Activated T-cell treated with anti-CD3 and anti-CD28 coated beads, Interleukin-2, amount 50 U/mL, for 4 hours (primary cell): ENCODE measurements around the gene TBC1D8. TPM values are rescaled to one million over a fixed set of nuclear protein-coding genes. Genes with fewer than 3 reads are reported as not detected.
A peak's percentile ranks its signal among the peaks of the same experiment; 100 is the strongest.
"Not testable (repeated sequence)": the region's sequence is repeated elsewhere in the genome, so short reads cannot be mapped to it uniquely, and the experiment has no call there.

Experiments
- ATAC-seq, 2 donors: fragments of 200-7000 bp; cut with Tn5 transposase; one replicate each; pipeline ENCODE4 v1.10.0; 2021
- DNase-seq: peaks from one replicate; pipeline ENCODE4 v3.0.0-alpha.2; 2020
- H3K27me3 Mint-ChIP-seq: one replicate; pipeline ENCODE4 v1.8.0; 2021; ENCODE audit warnings: low read depth, mixed read lengths
- H3K36me3 Mint-ChIP-seq: one replicate; pipeline ENCODE4 v1.8.0; 2022; ENCODE audit warnings: mixed read lengths; ENCODE audit not compliant: insufficient read depth
- H3K4me1 Mint-ChIP-seq: one replicate; pipeline ENCODE4 v1.8.0; 2021; ENCODE audit warnings: low read depth, mixed read lengths
- H3K4me3 Mint-ChIP-seq: one replicate; pipeline ENCODE4 v1.8.0; 2021; ENCODE audit warnings: mild to moderate bottlenecking, moderate library complexity, mixed read lengths
- H3K9me3 Mint-ChIP-seq: one replicate; pipeline ENCODE4 v1.8.0; 2021; ENCODE audit warnings: mixed read lengths
- total RNA-seq, 3 donors: library from RNA; stranded (reverse); gene quantifications; one replicate each; pipeline ENCODE4 v1.2.1, GENCODE V29; 2021

The TBC1D8 gene
- total RNA-seq, 3 donors from 2014 or later: 0.58 to 1.1 (median 0.68) TPM

- no peaks in the 10 kb centered on the region for H3K36me3 Mint-ChIP-seq
- H3K4me1 Mint-ChIP-seq: peaks cover 11% of the 10 kb centered on the region
- ATAC-seq: no peak
- no peak overlapping the region for H3K4me3 Mint-ChIP-seq
- H3K9me3 Mint-ChIP-seq: peaks cover 5% of the 10 kb centered on the region
- no peaks in the 10 kb centered on the region for H3K27me3 Mint-ChIP-seq
- no peak for DNase-seq
Measured at GRCh38 chr2:101176803-101177202, 25.6 kb upstream of the TBC1D8 start.

GRCh38 chr2:101175991-101176390 lies 24.8 kb upstream of the TBC1D8 start:
- no peaks in the 10 kb centered on the region for H3K36me3 Mint-ChIP-seq
- no peaks in the 10 kb centered on the region for H3K27me3 Mint-ChIP-seq
- H3K4me1 Mint-ChIP-seq: peaks cover 12% of the 10 kb centered on the region
- ATAC-seq (no peak), DNase-seq (no peak)
- H3K4me3 Mint-ChIP-seq: no peak overlapping the region
- H3K9me3 Mint-ChIP-seq: peaks cover 5% of the 10 kb centered on the region

GRCh38 chr2:101173707-101174295 lies 22.6 kb upstream of the TBC1D8 start:
- H3K9me3 Mint-ChIP-seq: peaks cover 6% of the 10 kb centered on the region
- ATAC-seq: peak; percentile 84
- DNase-seq: peak; percentile 23
- no peaks in the 10 kb centered on the region for H3K27me3 Mint-ChIP-seq
- H3K36me3 Mint-ChIP-seq: no peaks in the 10 kb centered on the region
- H3K4me3 Mint-ChIP-seq: no peak overlapping the region
- H3K4me1 Mint-ChIP-seq: peaks cover 12% of the 10 kb centered on the region

GRCh38 chr2:101169822-101170221 lies 18.6 kb upstream of the TBC1D8 start:
- H3K27me3 Mint-ChIP-seq, H3K36me3 Mint-ChIP-seq, H3K4me3 Mint-ChIP-seq, ATAC-seq, DNase-seq: not testable (repeated sequence)
- H3K4me1 Mint-ChIP-seq: peaks cover 12% of the 10 kb centered on the region
- H3K9me3 Mint-ChIP-seq: peaks cover 20% of the 10 kb centered on the region

- Mint-ChIP-seq H3K4me1 (peaks cover 4% of the 10 kb centered on the region), H3K9me3 (peaks cover 16% of the 10 kb centered on the region), H3K4me3 (no peak overlapping the region), H3K27me3 (no peaks in the 10 kb centered on the region), H3K36me3 (no peaks in the 10 kb centered on the region)
- DNase-seq: no peak
- no peak for ATAC-seq
Measured at GRCh38 chr2:101168706-101169105, 17.5 kb upstream of the TBC1D8 start.

GRCh38 chr2:101167532-101167931 lies 16.4 kb upstream of the TBC1D8 start:
- H3K9me3 Mint-ChIP-seq: peaks cover 15% of the 10 kb centered on the region
- not testable (repeated sequence) for ATAC-seq, H3K36me3 Mint-ChIP-seq, H3K4me3 Mint-ChIP-seq, DNase-seq, H3K4me1 Mint-ChIP-seq, H3K27me3 Mint-ChIP-seq

- H3K4me3 Mint-ChIP-seq: no peak overlapping the region
- no peaks in the 10 kb centered on the region for H3K4me1 Mint-ChIP-seq
- H3K9me3 Mint-ChIP-seq: peaks cover 15% of the 10 kb centered on the region
- ATAC-seq: no peak
- no peaks in the 10 kb centered on the region for H3K27me3 Mint-ChIP-seq
- DNase-seq: no peak
- no peaks in the 10 kb centered on the region for H3K36me3 Mint-ChIP-seq
Measured at GRCh38 chr2:101164021-101164420, 12.8 kb upstream of the TBC1D8 start.

GRCh38 chr2:101162561-101163330 lies 11.6 kb upstream of the TBC1D8 start:
- H3K4me3 Mint-ChIP-seq: no peak overlapping the region
- no peaks in the 10 kb centered on the region for H3K4me1 Mint-ChIP-seq
- peaks cover 9% of the 10 kb centered on the region for H3K9me3 Mint-ChIP-seq
- DNase-seq (no peak), ATAC-seq (no peak)
- H3K36me3 Mint-ChIP-seq: no peaks in the 10 kb centered on the region
- H3K27me3 Mint-ChIP-seq: no peaks in the 10 kb centered on the region

GRCh38 chr2:101161658-101162057 lies 10.5 kb upstream of the TBC1D8 start:
- H3K4me3 Mint-ChIP-seq: no peak overlapping the region
- H3K36me3 Mint-ChIP-seq: no peaks in the 10 kb centered on the region
- no peak for DNase-seq
- no peak for ATAC-seq
- H3K27me3 Mint-ChIP-seq: no peaks in the 10 kb centered on the region
- H3K9me3 Mint-ChIP-seq: no peaks in the 10 kb centered on the region
- no peaks in the 10 kb centered on the region for H3K4me1 Mint-ChIP-seq

- ATAC-seq: no peak
- no peaks in the 10 kb centered on the region for H3K4me1 Mint-ChIP-seq
- no peaks in the 10 kb centered on the region for H3K36me3 Mint-ChIP-seq
- no peaks in the 10 kb centered on the region for H3K9me3 Mint-ChIP-seq
- no peaks in the 10 kb centered on the region for H3K27me3 Mint-ChIP-seq
- H3K4me3 Mint-ChIP-seq: no peak overlapping the region
- DNase-seq: no peak
Measured at GRCh38 chr2:101160454-101160853, 9.3 kb upstream of the TBC1D8 start.

- Mint-ChIP-seq H3K4me1 (no peaks in the 10 kb centered on the region), H3K27me3 (no peaks in the 10 kb centered on the region), H3K9me3 (no peaks in the 10 kb centered on the region), H3K36me3 (no peaks in the 10 kb centered on the region), H3K4me3 (no peak overlapping the region)
- DNase-seq (no peak), ATAC-seq (no peak)
Measured at GRCh38 chr2:101159526-101159925, 8.3 kb upstream of the TBC1D8 start.

GRCh38 chr2:101157272-101157671 lies 6.1 kb upstream of the TBC1D8 start:
- H3K4me1 Mint-ChIP-seq: peaks cover 5% of the 10 kb centered on the region
- ATAC-seq (peak; percentile 32 to 59), DNase-seq (no peak)
- H3K4me3 Mint-ChIP-seq: no peak overlapping the region
- H3K9me3 Mint-ChIP-seq: no peaks in the 10 kb centered on the region
- no peaks in the 10 kb centered on the region for H3K27me3 Mint-ChIP-seq
- H3K36me3 Mint-ChIP-seq: no peaks in the 10 kb centered on the region

- Mint-ChIP-seq H3K4me1 (peaks cover 24% of the 10 kb centered on the region), H3K36me3 (no peaks in the 10 kb centered on the region), H3K9me3 (no peaks in the 10 kb centered on the region), H3K4me3 (no peak overlapping the region), H3K27me3 (no peaks in the 10 kb centered on the region)
- ATAC-seq (no peak), DNase-seq (no peak)
Measured at GRCh38 chr2:101153787-101154186, 2.6 kb upstream of the TBC1D8 start.

- H3K4me3 Mint-ChIP-seq: no peak overlapping the region
- no peaks in the 10 kb centered on the region for H3K36me3 Mint-ChIP-seq
- DNase-seq (no peak), ATAC-seq (no peak)
- peaks cover 26% of the 10 kb centered on the region for H3K4me1 Mint-ChIP-seq
- no peaks in the 10 kb centered on the region for H3K9me3 Mint-ChIP-seq
- no peaks in the 10 kb centered on the region for H3K27me3 Mint-ChIP-seq
Measured at GRCh38 chr2:101153077-101153707, 2.0 kb upstream of the TBC1D8 start.
